Measurements from ENCODE around the gene AMN.

AMN gene

GRCh38 chr14:102947321-102948103 lies 25.0 kb downstream of the AMN start:
- no peak for DNase-seq

- DNase-seq = no peak
Measured at GRCh38 chr14:102948698-102949061, 26.2 kb downstream of the AMN start.

- no peak for DNase-seq
Measured at GRCh38 chr14:102949062-102949800, 26.8 kb downstream of the AMN start.

- DNase-seq = no peak
Measured at GRCh38 chr14:102949801-102950451, 27.5 kb downstream of the AMN start.

GRCh38 chr14:102951034-102951433 lies 28.6 kb downstream of the AMN start:
- DNase-seq = no peak

- DNase-seq = no peak
Measured at GRCh38 chr14:102951799-102952198, 29.3 kb downstream of the AMN start.

GRCh38 chr14:102952276-102952675 lies 29.8 kb downstream of the AMN start:
- no peak for DNase-seq

- DNase-seq = no peak
Measured at GRCh38 chr14:102953100-102953499, 30.6 kb downstream of the AMN start.

- DNase-seq = no peak
Measured at GRCh38 chr14:102954081-102954789, 31.8 kb downstream of the AMN start.

GRCh38 chr14:102955636-102956408 lies 33.4 kb downstream of the AMN start:
- no peak for DNase-seq

- no peak for DNase-seq
Measured at GRCh38 chr14:102957222-102957621, 34.8 kb downstream of the AMN start.

GRCh38 chr14:102958461-102958860 lies 36.0 kb downstream of the AMN start:
- DNase-seq = no peak

- DNase-seq = no peak
Measured at GRCh38 chr14:102962111-102962627, 39.7 kb downstream of the AMN start.

GRCh38 chr14:102964152-102964730 lies 41.8 kb downstream of the AMN start:
- DNase-seq = no peak

GRCh38 chr14:102965282-102965681 lies 42.8 kb downstream of the AMN start:
- no peak for DNase-seq

- no peak for DNase-seq
Measured at GRCh38 chr14:102965971-102966655, 43.6 kb downstream of the AMN start.

GRCh38 chr14:102966681-102967505 lies 44.4 kb downstream of the AMN start:
- no peak for DNase-seq

- no peak for DNase-seq
Measured at GRCh38 chr14:102967506-102967795, 45.0 kb downstream of the AMN start.

GRCh38 chr14:102968306-102968705 lies 45.8 kb downstream of the AMN start:
- no peak for DNase-seq

- DNase-seq = no peak
Measured at GRCh38 chr14:102969060-102969791, 46.8 kb downstream of the AMN start.
